GM23248 (cell line): ENCODE measurements around the gene PROM1.

Source experiments
- EZH2 ChIP-seq: fragments of 200-600 bp; sonication (generic); IDR thresholded peaks from 2 replicates; pipeline ENCODE4 v1.6.1; 2018; ENCODE audit warnings: antibody characterized with exemption, mild to moderate bottlenecking; ENCODE audit not compliant: insufficient read depth, poor library complexity, severe bottlenecking
- EZH2phosphoT487 ChIP-seq: fragments of 200-600 bp; sonication (generic); IDR thresholded peaks from 2 replicates; pipeline ENCODE4 v1.6.1; 2018; ENCODE audit warnings: antibody characterized with exemption, moderate library complexity, mild to moderate bottlenecking, low read depth; ENCODE audit not compliant: insufficient read depth

- TF ChIP-seq EZH2 (no peak), EZH2phosphoT487 (no peak)
Observed at GRCh38 chr4:16109256-16109655, 25.4 kb upstream of the PROM1 start.
